Activated CD4-positive, alpha-beta T cell treated with anti-CD3 and anti-CD28 coated beads for 36 hours (primary cell): ENCODE results near the gene SSBP3. TPM values are rescaled to one million over a fixed set of nuclear protein-coding genes. Genes with fewer than 3 reads are reported as not detected.
"Not testable (repeated sequence)": the region's sequence is repeated elsewhere in the genome, so short reads cannot be mapped to it uniquely, and the experiment has no call there.

ENCODE experiments used
- ATAC-seq: fragments of 200-7000 bp; cut with Tn5 transposase; one replicate; pipeline ENCODE4 v1.10.0; 2021; ENCODE audit warnings: mild to moderate bottlenecking, moderate library complexity
- CTCF ChIA-PET: fragments of 350-600 bp; sonication (Branson Sonifier 250); formaldehyde crosslinking; loops from one replicate; lab custom pipeline; 2021; ENCODE audit warnings: antibody characterized with exemption; lab: Charles Lee
- POLR2A ChIA-PET: fragments of 350-600 bp; sonication (Branson Sonifier 250); formaldehyde crosslinking; loops from one replicate; lab custom pipeline; 2021; ENCODE audit warnings: antibody characterized with exemption, inconsistent platforms; lab: Charles Lee
- DNase-seq: peaks from one replicate; pipeline ENCODE4 v3.0.0-alpha.2; 2020
- H3K27ac Mint-ChIP-seq: one replicate; pipeline ENCODE4 v1.8.0; 2021; ENCODE audit warnings: mixed read lengths
- H3K27me3 Mint-ChIP-seq: one replicate; pipeline ENCODE4 v1.8.0; 2021; ENCODE audit warnings: mixed read lengths
- H3K36me3 Mint-ChIP-seq: one replicate; pipeline ENCODE4 v1.8.0; 2021; ENCODE audit warnings: low read depth, mixed read lengths
- H3K4me1 Mint-ChIP-seq: one replicate; pipeline ENCODE4 v1.8.0; 2021; ENCODE audit warnings: mixed read lengths
- H3K4me3 Mint-ChIP-seq: one replicate; pipeline ENCODE4 v1.8.0; 2021; ENCODE audit warnings: mild to moderate bottlenecking, moderate library complexity, mixed read lengths
- H3K9me3 Mint-ChIP-seq: one replicate; pipeline ENCODE4 v1.8.0; 2021; ENCODE audit warnings: low read depth, mixed read lengths
- intact Hi-C, 2 experiments: fragments of 100-400 bp; cut with DNase I in 1 of 2; cut with micrococcal nuclease in 1 of 2; formaldehyde crosslinking; loops; one replicate each; pipeline versions ENCODE4 v1.14.2 to v1.15.1; 2022 to 2024; cut with DNase I, micrococcal nuclease
- total RNA-seq, 2 experiments: library from RNA; stranded (reverse); gene quantifications; one replicate each; pipeline ENCODE4 v1.2.3, GENCODE V29; 2021

The SSBP3 gene
- total RNA-seq, 2 experiments from 2014 or later, result 40.3 to 64.2 TPM

- Mint-ChIP-seq H3K4me3 (no peak overlapping the region), H3K4me1 (peaks cover 32% of the 10 kb centered on the region), H3K9me3 (no peaks in the 10 kb centered on the region), H3K27me3 (no peaks in the 10 kb centered on the region), H3K36me3 (peaks cover 49% of the 10 kb centered on the region), H3K27ac (no peak overlapping the region)
- POLR2A ChIA-PET, result no interaction called here
- ATAC-seq (no peak), DNase-seq (no peak)
- intact Hi-C loops, result no loop called here
- CTCF ChIA-PET, result interaction anchor here (0.8 kb wide), 1 partner anchor 84 kb away, joined by 3 read pairs; no protein-coding TSS in a partner anchor
Measured at GRCh38 chr1:54395281-54395934, 10.8 kb downstream of the SSBP3 start.

GRCh38 chr1:54394104-54394503 is 12.1 kb downstream of the SSBP3 start:
- Mint-ChIP-seq H3K27ac (no peak overlapping the region), H3K4me1 (peaks cover 19% of the 10 kb centered on the region), H3K36me3 (peaks cover 38% of the 10 kb centered on the region), H3K9me3 (no peaks in the 10 kb centered on the region), H3K4me3 (no peak overlapping the region), H3K27me3 (no peaks in the 10 kb centered on the region)
- CTCF ChIA-PET, result interaction anchor here (1.0 kb wide), 1 partner anchor 19 kb away, joined by 4 read pairs; no protein-coding TSS in a partner anchor
- DNase-seq (no peak), ATAC-seq (no peak)
- POLR2A ChIA-PET, result interaction anchor here (0.7 kb wide), 2 partner anchors 14 to 26 kb away, joined by 4 to 15 read pairs; no protein-coding TSS in a partner anchor
- intact Hi-C loops, result no loop called here

GRCh38 chr1:54392401-54392800 is 13.8 kb downstream of the SSBP3 start:
- ATAC-seq (no peak), DNase-seq (no peak)
- Mint-ChIP-seq H3K4me3 (no peak overlapping the region), H3K27ac (no peak overlapping the region), H3K27me3 (no peaks in the 10 kb centered on the region), H3K9me3 (no peaks in the 10 kb centered on the region), H3K36me3 (peaks cover 28% of the 10 kb centered on the region), H3K4me1 (peaks cover 10% of the 10 kb centered on the region)
- intact Hi-C loops, result no loop called here
- POLR2A ChIA-PET, result no interaction called here
- CTCF ChIA-PET, result no interaction called here

GRCh38 chr1:54391450-54392209 is 14.6 kb downstream of the SSBP3 start:
- no peak for ATAC-seq
- H3K9me3 Mint-ChIP-seq, result no peaks in the 10 kb centered on the region
- no peak overlapping the region for H3K27ac Mint-ChIP-seq
- ChIA-PET CTCF (interaction anchor here (0.7 kb wide), 1 partner anchor 10 kb away, joined by 4 read pairs; no protein-coding TSS in a partner anchor), POLR2A (no interaction called here)
- intact Hi-C loops, result no loop called here
- H3K4me1 Mint-ChIP-seq, result peaks cover 12% of the 10 kb centered on the region
- no peak for DNase-seq
- H3K4me3 Mint-ChIP-seq, result no peak overlapping the region
- no peaks in the 10 kb centered on the region for H3K27me3 Mint-ChIP-seq
- H3K36me3 Mint-ChIP-seq, result peaks cover 27% of the 10 kb centered on the region

GRCh38 chr1:54390655-54391054 is 15.5 kb downstream of the SSBP3 start:
- Mint-ChIP-seq H3K36me3 (peaks cover 21% of the 10 kb centered on the region), H3K4me3 (no peak overlapping the region), H3K9me3 (no peaks in the 10 kb centered on the region), H3K27me3 (no peaks in the 10 kb centered on the region), H3K4me1 (peaks cover 12% of the 10 kb centered on the region), H3K27ac (peak overlapping the region; percentile 25)
- DNase-seq (no peak), ATAC-seq (no peak)
- POLR2A ChIA-PET, result no interaction called here
- CTCF ChIA-PET, result interaction anchor here (1.1 kb wide), 1 partner anchor 33 kb away, joined by 3 read pairs; no protein-coding TSS in a partner anchor
- intact Hi-C loops, result no loop called here

GRCh38 chr1:54389608-54390007 is 16.6 kb downstream of the SSBP3 start:
- CTCF ChIA-PET, result interaction anchor here (1.1 to 1.2 kb wide), 2 partner anchors 11 to 32 kb away, joined by 3 read pairs; no protein-coding TSS in a partner anchor
- H3K4me1 Mint-ChIP-seq, result peaks cover 17% of the 10 kb centered on the region
- DNase-seq, H3K27ac Mint-ChIP-seq, H3K9me3 Mint-ChIP-seq, ATAC-seq, H3K27me3 Mint-ChIP-seq, H3K4me3 Mint-ChIP-seq, intact Hi-C loops, POLR2A ChIA-PET: not testable (repeated sequence)
- H3K36me3 Mint-ChIP-seq, result peaks cover 15% of the 10 kb centered on the region

- Mint-ChIP-seq H3K36me3 (peaks cover 15% of the 10 kb centered on the region), H3K27me3 (no peaks in the 10 kb centered on the region), H3K9me3 (no peaks in the 10 kb centered on the region), H3K4me3 (no peak overlapping the region), H3K27ac (no peak overlapping the region), H3K4me1 (peaks cover 15% of the 10 kb centered on the region)
- CTCF ChIA-PET, result no interaction called here
- POLR2A ChIA-PET, result no interaction called here
- intact Hi-C loops, result no loop called here
- DNase-seq (no peak), ATAC-seq (no peak)
Measured at GRCh38 chr1:54387419-54387818, 18.8 kb downstream of the SSBP3 start.

- Mint-ChIP-seq H3K4me3 (no peak overlapping the region), H3K27me3 (no peaks in the 10 kb centered on the region), H3K9me3 (no peaks in the 10 kb centered on the region), H3K4me1 (peaks cover 23% of the 10 kb centered on the region), H3K36me3 (peaks cover 9% of the 10 kb centered on the region), H3K27ac (peak overlapping the region; percentile 1)
- intact Hi-C loops, result no loop called here
- ChIA-PET POLR2A (no interaction called here), CTCF (interaction anchor here (0.6 kb wide), 1 partner anchor 27 kb away, joined by 3 read pairs; no protein-coding TSS in a partner anchor)
- ATAC-seq (no peak), DNase-seq (no peak)
Measured at GRCh38 chr1:54385727-54386022, 20.5 kb downstream of the SSBP3 start.

GRCh38 chr1:54384918-54385726 is 21.1 kb downstream of the SSBP3 start:
- peaks cover 28% of the 10 kb centered on the region for H3K4me1 Mint-ChIP-seq
- DNase-seq (no peak), ATAC-seq (no peak)
- ChIA-PET CTCF (interaction anchor here (0.7 kb wide), 1 partner anchor 211 kb away, joined by 3 read pairs; no protein-coding TSS in a partner anchor), POLR2A (no interaction called here)
- intact Hi-C loops, result no loop called here
- no peaks in the 10 kb centered on the region for H3K27me3 Mint-ChIP-seq
- no peaks in the 10 kb centered on the region for H3K9me3 Mint-ChIP-seq
- H3K36me3 Mint-ChIP-seq, result peaks cover 9% of the 10 kb centered on the region
- peak overlapping the region; percentile 1 for H3K27ac Mint-ChIP-seq
- H3K4me3 Mint-ChIP-seq, result no peak overlapping the region

- Mint-ChIP-seq H3K9me3 (no peaks in the 10 kb centered on the region), H3K27me3 (no peaks in the 10 kb centered on the region), H3K36me3 (peaks cover 9% of the 10 kb centered on the region), H3K4me3 (no peak overlapping the region), H3K27ac (no peak overlapping the region), H3K4me1 (peaks cover 32% of the 10 kb centered on the region)
- intact Hi-C loops, result no loop called here
- CTCF ChIA-PET, result interaction anchor here (0.7 kb wide), 1 partner anchor 210 kb away, joined by 3 read pairs; no protein-coding TSS in a partner anchor
- POLR2A ChIA-PET, result no interaction called here
- no peak for ATAC-seq
- no peak for DNase-seq
Measured at GRCh38 chr1:54384471-54384870, 21.7 kb downstream of the SSBP3 start.

- no peak for DNase-seq
- POLR2A ChIA-PET, result no interaction called here
- Mint-ChIP-seq H3K27me3 (no peaks in the 10 kb centered on the region), H3K36me3 (peaks cover 5% of the 10 kb centered on the region), H3K9me3 (no peaks in the 10 kb centered on the region), H3K4me1 (peaks cover 52% of the 10 kb centered on the region), H3K27ac (no peak overlapping the region), H3K4me3 (no peak overlapping the region)
- ATAC-seq, result no peak
- CTCF ChIA-PET, result interaction anchor here (0.8 kb wide), 1 partner anchor 827 kb away, joined by 3 read pairs; no protein-coding TSS in a partner anchor
- intact Hi-C loops, result no loop called here
Measured at GRCh38 chr1:54381524-54381923, 24.7 kb downstream of the SSBP3 start.
